EL (cell line): ENCODE data around the gene FAM20C.
"Not testable (repeated sequence)": the region's sequence is repeated elsewhere in the genome, so short reads cannot be mapped to it uniquely, and the experiment has no call there.

Experiments used
- DNase-seq: peaks from one replicate; pipeline ENCODE4 v3.0.0-alpha.2; 2016

Gene FAM20C

DNA sequence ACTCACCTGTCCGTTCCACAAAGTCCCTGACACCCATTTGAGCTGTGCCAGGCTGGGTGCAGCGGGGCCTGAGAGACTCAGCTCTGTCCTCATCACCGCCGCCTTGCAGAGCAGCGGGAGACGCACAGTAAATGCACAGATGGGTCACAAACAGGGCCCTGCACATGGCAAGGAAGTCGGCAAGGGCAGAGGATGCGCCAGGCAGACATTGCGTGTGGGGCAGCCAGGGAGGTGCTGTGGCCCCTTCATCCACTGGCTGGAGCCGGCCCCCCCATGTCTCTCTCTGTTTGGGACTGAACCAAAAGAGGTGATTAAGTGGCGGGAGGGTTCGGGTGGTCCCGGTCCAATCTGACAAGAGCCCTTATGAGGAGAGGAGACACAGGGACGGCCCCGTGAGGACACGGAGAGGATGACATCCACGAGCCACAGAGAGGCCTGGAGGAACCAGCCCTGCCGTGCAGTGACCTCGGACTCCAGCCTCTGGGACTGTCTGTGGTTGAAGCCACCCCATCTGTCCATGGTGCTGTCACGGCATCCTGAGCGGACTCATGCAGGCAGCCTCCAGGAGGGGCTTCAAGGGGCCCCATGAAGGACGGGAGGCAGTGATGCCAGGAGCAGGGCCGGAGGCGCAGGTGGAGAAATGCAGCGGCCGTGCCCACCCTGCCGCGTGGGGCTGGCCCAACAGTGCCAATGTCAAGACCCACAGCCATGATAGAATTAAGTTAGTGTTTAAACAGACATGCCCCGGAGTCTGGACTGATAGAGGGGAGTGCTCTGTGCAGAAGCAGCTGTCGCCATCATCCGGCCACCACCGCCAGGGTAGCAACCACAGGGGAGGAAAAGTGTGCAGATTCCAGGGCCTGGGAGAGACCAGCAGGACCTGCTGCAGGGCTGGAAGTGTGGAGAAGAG is 69.2 kb downstream of the FAM20C start:
- DNase-seq, result no peak

DNA sequence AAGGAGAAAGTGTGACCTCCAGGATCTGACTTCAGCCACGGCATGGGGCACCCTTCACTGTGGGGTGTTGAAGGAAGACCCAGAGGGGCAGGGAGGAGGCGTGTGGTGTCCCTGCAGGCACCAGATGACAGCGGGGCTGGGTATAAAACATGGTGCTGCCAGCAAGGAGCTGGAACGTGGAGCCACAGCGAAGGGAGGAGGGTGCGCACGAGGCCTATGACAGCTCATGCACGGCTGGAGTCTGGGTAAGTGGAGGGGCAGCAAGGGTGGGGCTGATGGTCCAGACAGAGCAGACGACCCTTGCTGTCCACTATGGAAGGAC is 69.8 kb downstream of the FAM20C start:
- no peak for DNase-seq

DNA sequence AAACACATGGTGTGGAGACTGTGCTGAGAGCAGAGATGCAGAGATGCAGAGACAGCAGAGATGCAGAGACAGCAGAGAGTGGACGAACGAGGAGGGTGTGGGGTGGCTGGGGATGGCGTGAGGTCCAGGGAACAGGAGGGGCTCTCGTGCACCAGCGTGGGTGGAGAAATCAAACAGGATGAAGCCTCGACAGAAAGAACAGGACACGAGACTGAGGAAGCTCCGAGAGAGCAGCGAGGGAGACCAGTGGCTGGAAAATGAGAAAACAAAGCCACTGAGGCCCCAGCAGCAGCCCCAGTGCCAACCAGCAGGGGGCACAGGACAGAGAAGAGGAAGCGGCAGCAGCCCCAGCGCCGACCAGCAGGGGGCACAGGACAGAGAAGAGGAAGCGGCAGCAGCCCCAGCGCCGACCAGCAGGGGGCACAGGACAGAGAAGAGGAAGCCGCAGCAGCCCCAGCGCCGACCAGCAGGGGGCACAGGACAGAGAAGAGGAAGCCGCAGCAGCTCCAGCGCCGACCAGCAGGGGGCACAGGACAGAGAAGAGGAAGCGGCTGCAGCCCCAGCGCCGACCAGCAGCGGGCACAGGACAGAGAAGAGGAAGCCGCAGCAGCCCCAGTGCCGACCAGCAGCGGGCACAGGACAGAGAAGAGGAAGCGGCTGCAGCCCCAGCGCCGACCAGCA is 70.4 kb downstream of the FAM20C start:
- DNase-seq, result not testable (repeated sequence)

DNA sequence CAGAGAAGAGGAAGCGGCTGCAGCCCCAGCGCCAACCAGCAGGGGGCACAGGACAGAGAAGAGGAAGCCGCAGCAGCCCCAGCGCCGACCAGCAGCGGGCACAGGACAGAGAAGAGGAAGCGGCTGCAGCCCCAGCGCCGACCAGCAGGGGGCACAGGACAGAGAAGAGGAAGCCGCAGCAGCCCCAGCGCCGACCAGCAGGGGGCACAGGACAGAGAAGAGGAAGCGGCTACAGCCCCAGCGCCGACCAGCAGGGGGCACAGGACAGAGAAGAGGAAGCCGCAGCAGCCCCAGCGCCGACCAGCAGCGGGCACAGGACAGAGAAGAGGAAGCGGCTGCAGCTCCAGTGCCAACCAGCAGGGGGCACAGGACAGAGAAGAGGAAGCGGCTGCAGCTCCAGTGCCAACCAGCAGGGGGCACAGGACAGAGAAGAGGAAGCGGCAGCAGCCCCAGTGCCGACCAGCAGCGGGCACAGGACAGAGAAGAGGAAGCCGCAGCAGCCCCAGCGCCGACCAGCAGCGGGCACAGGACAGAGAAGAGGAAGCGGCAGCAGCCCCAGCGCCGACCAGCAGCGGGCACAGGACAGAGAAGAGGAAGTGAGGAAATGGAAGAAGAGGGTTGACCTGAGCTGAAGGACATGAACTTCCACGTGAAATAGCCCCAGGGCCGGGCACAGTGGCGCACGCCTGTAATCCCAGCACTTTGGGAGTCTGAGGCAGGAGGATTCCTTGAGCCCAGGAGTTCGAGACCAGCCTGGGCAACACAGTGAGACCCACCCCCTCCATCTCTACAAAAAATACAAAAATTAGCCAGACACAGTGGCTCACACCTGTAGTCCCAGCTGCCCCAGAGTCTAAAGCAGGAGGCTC is 71.3 kb downstream of the FAM20C start:
- DNase-seq, result not testable (repeated sequence)

DNA sequence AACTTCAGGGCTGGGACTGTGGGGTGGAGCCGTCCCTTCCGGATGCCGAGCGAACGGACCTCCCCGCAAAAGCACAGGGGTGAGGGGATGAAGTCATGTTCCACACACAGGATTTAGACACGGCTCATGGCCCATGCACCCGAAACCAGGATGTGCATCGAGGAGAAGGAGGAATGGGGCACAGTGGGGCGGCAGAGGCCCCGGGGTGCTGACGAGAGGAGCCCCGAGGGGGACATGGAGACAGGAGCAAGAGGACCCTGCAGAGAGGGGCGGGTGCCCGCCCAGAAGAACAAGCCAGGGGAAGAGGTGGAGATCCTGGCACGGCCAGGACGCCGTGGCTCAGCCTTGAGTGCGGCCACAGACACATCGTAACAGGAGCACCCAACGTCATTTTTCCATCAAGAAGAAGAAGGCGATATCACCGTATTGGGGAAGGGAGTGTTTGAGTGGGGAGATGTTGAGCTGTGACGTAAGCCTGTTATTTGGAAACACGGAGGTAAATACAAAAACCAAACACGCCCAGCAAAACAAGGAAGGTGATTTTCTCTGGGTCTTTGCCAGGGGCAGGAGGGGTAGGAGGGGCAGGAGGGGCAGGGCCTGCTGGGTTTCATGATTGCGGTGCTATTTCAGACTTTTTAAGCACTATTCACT is 72.3 kb downstream of the FAM20C start:
- DNase-seq, result no peak

DNA sequence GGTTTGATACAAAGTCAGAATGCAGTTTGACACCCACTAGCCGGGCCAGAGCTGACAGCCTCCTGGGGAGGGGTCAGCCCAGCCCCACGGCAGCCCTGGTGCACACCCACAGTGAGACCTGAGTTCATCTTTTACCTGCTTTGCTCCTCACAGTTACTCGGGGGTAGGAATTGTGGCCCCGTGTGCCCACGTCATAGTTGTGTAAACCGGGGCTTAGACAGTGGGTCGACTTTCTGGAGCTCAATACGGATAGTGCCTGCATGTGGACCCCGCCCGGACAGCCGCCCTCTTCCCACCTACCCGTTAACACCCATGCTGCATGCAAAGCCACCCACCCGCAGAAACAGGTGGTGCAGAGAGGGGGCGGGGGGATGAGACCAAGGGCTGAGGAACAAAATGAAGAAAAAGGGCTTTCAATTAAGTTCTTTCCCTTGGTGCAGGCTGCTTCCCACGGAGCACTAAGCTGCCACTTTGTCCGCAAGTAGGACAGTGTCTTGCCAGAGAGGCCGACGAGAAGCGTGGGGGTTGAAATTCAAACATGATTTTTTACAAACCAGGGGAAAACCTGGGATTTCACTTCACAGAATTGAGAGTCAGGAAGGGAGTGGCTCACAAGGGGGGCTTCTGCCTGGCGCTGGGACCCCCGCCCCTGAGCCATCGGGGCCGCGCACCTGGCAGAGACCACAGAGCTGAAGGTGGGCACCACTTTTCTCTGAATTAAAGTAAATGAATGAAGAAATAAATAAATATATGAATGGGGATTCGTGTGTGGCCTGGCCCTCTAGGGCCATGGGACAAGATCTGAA is 73.0 kb downstream of the FAM20C start:
- DNase-seq, result no peak

DNA sequence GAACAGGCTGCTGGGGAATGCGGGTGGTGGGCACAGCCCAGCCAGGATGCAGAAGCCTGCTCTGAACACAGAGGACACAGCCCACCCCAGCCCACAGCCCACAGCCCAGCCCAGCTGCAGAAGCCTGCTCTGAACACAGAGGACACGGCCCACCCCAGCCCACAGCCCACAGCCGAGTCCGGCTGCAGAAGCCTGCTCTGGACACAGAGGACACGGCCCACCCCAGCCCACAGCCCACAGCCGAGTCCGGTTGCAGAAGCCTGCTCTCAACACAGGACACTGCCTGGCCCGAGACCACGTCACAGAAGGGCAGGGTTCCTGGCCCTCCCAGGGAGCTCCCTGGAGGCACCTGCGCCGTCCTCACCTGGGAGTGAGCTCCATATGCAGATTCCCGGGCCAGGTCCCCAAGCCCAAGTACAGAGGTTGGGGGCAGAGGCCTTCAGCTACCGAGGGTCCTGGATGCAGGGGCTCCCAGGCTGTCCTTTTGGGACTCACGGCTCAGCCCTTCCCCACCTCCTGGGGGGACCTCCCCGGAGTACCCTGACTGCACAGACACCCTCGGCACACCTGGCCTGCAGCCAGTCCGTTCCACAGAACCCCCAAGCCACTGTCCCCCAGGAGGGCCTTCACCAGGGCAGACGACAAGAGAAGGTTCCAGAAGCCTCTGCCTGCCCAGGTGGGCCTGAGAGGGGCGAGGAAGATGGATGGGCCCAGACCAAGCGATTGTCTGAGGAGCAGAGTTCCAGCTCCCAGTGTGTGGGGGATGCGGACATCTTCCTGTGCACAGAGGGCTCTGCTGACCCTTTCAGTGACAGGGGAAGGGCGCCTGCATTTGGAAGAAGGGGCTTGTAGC is 73.9 kb downstream of the FAM20C start:
- DNase-seq, result no peak

DNA sequence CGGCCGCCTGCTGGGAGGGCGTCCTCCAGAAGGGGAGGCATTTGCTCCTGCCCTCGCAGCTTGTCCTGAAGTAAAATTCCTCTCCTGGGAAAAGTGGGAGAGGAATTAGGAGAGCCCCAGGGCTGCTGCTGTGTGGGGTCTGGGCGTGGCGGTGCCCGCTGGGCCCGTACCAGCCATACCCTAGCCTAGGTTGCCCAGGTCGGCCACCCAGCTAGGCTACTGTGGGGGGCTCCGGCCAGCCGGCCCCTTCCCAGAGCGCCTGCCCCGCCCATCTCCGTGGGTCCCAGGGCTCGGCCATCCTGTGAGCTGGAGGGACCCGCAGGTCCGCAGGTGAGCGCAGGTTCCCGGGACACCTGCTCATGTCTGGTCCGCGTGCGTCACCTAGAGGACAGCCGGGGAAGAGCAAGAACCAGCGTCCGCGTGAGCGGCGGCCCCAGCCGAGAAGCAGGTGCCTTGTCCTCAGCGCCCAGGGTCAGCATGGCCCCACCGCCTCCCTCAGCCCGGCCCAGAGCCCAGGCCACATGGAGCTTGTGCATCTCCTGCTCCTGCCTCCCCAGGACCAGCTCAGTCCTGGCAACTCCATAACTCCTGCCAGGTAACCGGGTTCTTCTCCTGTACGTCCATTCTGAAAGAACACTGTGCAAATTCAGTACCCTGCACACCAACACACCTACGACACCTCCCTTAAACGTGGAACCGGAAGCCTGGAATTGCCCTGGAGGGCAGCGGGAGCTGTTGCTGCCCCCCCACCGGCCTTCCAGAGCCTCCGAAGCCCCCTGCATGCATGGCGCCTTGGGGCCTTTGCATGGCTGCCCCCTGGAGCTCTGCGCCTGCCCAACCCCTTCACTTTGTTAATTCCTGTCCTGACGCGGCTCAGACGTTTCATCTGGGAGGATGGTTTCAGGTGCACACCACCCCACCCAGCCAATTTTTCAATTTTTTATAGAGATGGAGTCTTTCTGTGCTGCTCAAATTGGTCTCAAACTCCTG is 74.8 kb downstream of the FAM20C start:
- DNase-seq, result no peak

DNA sequence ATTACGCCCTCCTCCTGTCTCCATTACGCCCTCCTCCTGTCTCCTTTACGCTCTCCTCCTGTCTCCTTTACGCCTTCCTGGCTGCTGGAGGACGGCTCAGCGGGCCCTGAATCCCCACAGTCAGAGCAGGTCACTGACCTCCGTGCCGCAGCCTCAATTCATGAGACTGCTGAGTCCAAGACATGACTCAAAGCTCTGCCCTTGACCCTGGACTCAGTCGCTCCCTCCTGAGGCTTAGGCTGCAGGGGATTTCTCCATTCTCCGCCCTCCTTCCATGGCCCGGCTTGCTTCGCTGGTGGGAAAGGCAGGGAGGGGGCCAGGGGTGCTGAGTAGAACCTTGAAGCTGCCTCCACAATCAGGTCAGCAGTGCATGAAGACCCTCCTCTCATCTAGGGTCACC is 76.6 kb downstream of the FAM20C start:
- no peak for DNase-seq

DNA sequence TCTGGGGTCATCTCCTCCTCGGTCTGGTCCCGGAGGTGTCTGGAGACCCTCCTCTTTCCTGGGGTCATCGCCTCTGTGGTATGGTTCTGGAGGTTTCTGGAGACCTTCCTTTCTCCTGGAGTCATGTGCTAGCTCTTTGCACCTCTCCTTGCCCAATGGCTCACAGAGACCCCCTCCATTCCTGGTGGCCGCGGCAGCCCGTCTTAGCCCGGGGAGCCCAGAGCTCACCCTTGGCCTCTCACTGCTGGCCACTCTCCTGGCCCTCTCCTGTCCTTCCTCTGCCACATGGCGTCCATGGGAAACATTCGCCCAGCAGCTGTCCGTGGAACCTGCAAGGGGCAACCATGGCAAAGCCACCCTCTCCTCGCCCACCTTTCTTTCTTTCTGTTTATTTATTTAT is 77.3 kb downstream of the FAM20C start:
- DNase-seq, result no peak

DNA sequence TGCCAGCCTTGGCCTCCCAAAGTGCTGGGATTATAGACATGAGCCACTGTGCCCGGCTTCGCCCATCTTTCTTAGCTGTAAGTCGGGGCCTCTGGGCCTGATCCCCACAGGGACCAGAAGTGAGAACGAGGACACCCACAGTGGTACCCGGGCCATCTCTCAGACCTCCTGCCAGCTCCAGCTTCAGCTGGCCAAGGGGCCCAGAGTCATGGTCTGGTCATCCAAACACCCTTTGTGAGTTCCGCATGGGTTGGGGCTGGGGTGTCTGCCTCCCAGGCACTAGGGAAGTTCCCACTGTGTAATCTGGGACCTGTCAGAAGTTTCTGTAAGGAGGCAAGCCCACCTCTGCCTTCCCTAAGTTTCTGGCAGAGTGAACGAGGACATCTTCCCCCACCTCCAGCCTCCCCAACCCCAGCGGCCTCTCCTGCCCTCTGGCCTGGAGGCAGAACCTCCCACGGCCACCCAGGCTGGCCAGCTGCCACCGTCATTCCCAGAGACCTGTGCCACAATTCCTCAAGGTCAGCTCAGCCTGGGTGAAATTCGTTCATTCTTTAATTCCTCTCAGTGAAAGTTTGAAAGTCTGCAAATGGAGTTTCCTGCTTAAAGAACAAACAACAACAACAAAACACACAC is 78.1 kb downstream of the FAM20C start:
- no peak for DNase-seq

DNA sequence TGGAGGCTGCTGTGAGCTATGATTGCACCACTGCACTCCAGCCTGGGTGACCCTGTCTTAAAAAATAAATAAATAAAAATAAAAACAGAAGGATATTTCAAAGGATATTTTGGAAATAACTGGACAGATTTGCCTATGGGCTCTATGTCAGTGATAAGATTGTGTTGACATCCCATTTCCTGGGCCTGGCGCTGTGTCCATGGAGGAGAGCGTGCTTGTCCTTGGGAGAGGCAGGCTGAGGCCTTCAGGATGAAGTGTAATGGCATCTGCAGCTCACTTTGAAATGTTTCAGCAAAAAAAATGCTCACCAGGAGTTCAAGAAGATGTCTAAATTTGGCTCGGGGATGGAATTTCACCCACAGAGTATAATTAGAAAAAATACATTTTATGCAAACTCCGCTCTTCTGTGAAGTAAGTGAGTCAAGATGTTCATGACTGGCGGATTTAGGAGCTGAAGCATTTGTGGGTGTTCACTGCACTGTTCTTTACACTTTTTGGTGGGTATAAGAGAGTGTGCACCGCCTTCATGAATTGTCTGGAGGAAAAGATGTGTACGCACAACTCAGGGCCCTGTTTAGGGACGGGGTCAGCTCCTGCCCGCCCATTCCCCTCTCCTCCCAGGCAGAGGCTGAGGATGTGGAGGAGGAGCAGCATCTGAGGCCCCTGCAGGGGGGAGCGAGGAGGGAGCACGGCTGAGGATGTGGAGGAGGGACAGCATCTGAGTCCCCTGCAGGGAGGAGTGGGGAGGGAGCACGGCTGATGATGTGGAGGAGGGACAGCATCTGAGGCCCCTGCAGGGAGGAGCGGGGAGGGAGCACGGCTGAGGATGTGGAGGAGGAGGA is 79.1 kb downstream of the FAM20C start:
- DNase-seq, result no peak

DNA sequence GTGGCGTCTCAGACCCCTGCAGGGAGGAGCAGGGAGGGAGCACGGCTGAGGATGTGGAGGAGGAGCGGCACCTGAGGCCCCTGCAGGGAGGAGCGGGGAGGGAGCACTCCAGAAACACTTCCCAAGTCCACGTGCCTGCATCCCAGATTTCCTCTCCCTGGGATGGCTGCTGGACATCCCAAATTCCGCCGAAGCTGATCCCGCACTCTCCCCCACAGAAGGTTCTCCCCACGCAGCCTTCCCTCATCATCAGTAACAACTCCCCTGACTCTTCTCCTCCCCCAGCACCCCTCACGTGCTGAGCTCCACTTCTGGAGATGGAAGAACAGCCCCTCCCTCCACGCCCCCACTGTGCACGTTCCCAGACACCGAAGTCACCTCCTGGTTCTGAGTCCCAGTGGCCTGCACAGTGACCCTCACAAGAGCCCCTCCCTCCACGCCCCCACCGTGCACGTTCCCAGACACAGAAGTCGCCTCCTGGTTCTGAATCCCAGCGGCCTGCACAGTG is 79.8 kb downstream of the FAM20C start:
- DNase-seq, result no peak

DNA sequence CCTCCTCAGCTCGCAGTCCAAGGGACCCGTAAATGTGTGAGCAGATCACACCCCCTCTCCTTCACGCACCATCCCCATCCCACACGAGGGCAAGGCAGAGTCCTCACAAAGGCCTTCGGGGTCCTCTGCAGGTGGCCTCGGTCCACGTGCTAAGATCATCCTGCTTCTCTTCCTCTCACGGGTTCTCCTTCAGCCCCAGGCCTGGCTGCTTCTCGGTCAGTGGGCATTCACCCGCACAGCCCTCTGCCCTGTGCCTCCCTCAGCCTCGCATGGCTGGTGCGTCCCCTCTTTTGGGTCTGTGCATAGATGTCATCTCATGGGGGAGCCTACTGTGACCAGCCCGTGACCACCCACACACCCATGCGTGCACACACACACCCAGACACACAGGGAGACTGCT is 80.3 kb downstream of the FAM20C start:
- no peak for DNase-seq

DNA sequence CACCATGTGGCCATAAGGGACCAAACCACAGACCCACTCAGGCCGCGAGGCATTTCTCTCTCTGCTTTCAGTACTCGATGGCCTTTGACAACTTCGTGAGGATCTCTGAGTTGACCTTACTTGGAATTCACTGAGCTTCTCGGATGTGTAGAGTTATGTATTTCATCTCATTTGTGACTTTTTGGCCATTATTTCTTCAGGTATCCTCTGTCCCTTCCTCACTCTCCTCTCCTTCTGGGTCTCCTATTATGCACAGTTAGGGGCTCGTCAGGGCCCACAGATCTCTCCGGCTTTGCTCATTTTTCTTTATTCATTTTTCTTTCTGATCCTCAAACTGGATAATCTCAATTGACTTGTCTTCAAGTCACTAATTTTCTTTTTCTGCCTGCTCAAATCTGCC is 81.0 kb downstream of the FAM20C start:
- no peak for DNase-seq

DNA sequence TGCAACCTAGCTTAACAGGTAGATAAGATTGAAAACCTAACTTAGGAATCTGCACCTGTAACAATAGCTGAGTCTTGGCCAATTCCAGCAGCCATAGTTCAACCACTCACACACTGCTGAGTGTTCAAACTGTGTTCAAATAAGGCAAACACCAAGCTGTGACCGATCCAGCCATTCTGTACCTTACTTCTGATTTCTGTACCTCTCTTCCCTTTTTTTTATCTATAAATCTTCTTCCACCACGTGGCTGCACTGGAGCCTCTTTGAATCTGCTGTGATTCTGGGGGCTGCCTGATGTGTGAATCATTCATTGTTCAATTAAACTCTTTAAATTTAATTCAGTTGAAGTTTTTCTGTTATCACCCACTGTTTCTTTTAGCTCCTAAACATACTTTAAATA is 81.9 kb downstream of the FAM20C start:
- DNase-seq, result no peak

DNA sequence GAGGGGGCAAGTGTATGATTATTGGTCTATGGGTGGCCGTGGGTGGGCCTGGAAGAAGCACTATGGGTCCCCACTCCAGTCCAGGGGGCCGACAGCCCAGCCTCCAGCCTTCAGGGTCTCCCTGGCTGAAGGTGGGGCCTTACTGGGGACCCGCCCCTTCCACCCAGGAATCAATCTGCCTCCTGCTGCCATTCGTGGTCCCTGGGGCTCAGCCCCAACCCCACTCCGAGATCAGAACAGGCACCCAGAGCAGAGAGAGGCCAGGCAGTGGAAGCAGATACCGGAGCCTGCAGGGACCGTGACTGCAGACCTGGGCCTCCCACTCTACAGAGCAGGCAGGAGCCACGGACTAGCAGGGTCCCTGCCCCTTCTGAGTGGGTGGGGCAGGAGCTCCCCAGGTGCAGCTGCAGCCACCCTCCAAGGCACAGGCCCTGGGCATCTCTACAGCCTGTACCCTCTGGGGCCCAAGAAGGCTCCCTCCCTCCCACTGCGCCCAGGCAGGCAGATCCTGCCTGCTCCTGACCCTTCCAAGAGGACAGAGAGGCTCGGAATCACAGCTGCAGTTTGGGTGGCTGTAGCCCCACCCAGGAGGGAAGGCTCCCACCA is 84.0 kb downstream of the FAM20C start:
- no peak for DNase-seq

DNA sequence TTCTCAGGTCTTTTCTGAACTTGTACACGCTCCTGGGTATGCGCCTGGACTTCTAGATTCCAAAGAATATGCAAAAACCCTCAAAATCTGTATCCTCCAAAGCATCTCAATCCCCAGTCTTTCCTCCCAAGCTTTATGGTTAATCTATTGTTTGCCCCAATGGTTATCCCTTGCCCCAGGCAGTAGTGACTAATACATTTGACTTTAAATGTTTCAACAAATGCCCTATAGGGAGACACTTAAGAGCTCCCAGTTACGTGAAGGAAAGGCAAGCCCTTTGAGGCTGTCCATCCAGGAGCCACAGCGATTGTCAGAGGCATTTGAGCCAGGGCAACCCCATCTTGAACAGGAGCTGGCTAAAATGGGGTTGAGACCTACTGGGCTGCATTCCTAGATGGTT is 84.9 kb downstream of the FAM20C start:
- peak; percentile 12 for DNase-seq
